ENCODE measurements around the gene SAMD14. TPM values are rescaled to one million over a fixed set of nuclear protein-coding genes. Genes with fewer than 3 reads are reported as not detected.
A peak's percentile ranks its signal among the peaks of the same experiment; 100 is the strongest.

Gene SAMD14
- total RNA-seq, 1 donor from 2014 or later, result 1.0 TPM

DNA sequence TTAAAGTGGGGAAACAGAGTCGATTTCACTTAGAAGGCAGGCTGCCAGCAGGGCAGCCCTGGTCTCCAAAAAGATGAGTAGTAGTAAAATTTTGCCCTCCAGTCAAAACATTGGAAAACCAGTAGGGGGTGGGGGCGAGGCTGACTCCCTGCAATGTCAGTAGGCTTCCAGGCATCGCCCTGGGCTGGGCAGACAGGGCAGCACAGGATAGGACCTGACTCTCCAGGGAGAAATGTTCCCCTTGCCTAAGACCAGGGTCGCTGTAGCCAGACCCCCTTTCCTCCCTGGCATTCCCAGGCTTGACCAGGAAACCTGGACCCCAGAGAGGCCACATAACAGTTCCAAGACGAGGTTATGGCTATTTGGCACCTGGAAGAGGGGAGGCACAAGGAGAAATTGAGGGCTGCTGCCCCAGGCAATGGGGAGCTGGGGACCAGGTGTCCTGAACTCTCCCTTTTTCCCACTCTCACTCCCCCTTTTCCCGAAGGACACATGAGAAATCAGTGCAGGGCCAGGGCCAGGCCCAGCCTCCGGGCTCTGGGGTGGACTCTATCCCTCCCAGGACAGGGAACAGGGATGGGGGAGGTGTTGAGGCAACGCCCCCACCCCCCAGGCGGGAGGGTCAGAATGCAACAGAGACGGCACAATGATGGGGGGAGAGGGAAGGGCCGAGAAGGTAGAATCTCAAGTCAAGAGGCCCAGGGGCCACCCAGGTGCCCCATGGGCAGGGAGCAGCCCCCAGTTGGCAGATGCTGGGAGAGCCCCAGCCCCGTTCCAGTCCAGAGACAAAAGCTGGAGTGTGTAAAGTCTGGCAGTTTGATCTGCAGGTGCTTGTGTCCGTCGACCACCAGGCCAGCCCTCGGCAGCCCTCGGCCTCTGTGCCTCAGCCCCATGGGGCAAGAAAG, 4.5 kb upstream of the SAMD14 start:
- Histone ChIP-seq H3K9me3 (ENCODE audit: control insufficient read depth in 3 of 3, low read length in 3 of 3) (no peaks in the 10 kb centered on the region), H3K9ac (ENCODE audit: low read depth in 1 of 3, low read length in 3 of 3) (peak overlapping the region; percentile 33 to 73 (median 57)), H3K4me3 (ENCODE audit: low read length in 3 of 3) (no peak overlapping the region), H3K27me3 (ENCODE audit: control insufficient read depth in 3 of 3, insufficient read depth in 3 of 3, low read length in 3 of 3) (no peaks in the 10 kb centered on the region), H3K27ac (ENCODE audit: low read depth, low read length) (peak overlapping the region; percentile 86), H3K4me1 (ENCODE audit: control insufficient read depth in 3 of 3, insufficient read depth in 3 of 3, low read length in 3 of 3) (peaks cover 38 to 54% (median 50%) of the 10 kb centered on the region in 3 donors), H3K36me3 (ENCODE audit: control insufficient read depth in 3 of 3, insufficient read depth in 3 of 3, low read length in 3 of 3) (peaks cover 38 to 42% (median 39%) of the 10 kb centered on the region in 3 donors)

DNA sequence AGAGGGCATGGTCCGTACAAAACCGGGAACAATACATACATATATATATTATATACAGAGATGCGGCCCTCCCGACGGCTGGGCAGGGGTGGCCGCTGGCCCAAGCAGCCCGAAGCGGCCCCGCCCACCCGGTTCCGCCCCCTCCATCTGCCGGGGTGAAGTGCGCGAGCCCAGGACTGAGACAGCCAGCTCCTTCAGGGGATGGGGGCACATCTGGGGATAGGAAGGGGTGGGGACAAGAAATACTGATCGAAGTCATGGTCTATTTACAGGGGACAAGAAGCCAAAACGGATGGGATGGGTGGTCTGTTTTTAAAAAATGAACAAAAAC, 3.8 kb upstream of the SAMD14 start:
- Histone ChIP-seq H3K9me3 (ENCODE audit: control insufficient read depth in 3 of 3, low read length in 3 of 3) (no peaks in the 10 kb centered on the region), H3K4me1 (ENCODE audit: control insufficient read depth in 3 of 3, insufficient read depth in 3 of 3, low read length in 3 of 3) (peaks cover 40 to 53% (median 50%) of the 10 kb centered on the region in 3 donors), H3K36me3 (ENCODE audit: control insufficient read depth in 3 of 3, insufficient read depth in 3 of 3, low read length in 3 of 3) (peaks cover 31 to 35% (median 32%) of the 10 kb centered on the region in 3 donors), H3K27ac (ENCODE audit: low read depth, low read length) (peak overlapping the region; percentile 86), H3K27me3 (ENCODE audit: control insufficient read depth in 3 of 3, insufficient read depth in 3 of 3, low read length in 3 of 3) (no peaks in the 10 kb centered on the region), H3K4me3 (ENCODE audit: low read length in 3 of 3) (no peak overlapping the region), H3K9ac (ENCODE audit: low read depth in 1 of 3, low read length in 3 of 3) (peak overlapping the region in 2 of 3 donors; percentile 57 to 81)

DNA sequence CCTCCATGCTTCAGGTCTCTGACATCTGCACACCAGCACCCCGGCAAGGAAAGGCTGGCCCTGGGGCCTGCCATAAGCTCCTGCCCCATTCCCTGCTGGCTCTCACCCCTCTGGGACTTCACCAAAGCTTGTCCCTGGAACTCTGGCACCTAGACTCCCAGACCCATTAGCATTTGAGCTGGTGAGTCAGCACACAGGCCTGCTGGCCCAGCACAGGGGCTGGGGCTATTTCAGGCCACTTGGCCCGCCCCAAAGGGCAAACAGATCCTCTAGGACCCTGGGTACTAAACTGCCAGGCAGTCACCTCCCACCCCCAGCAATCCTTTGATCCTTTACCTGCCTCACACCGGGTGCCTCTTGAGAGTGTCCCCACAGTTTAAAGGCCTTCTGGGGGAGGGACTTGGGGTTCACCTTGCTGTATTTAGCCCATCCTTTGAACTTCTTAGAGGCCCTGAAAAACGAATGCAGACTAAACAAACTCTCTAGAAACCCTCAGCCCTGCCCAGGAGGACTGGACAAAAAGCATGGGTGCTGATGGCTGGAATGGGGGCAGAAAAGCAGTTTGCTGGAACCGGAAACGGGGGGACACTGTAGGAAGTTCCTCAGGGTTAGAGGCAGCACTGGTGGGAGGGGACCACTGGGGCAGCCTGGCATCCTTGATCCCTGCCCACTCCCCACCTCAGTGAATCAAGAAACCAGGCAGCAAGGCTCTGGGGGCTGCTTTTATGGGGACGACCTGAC, 3.2 kb upstream of the SAMD14 start:
- Histone ChIP-seq H3K4me1 (ENCODE audit: control insufficient read depth in 3 of 3, insufficient read depth in 3 of 3, low read length in 3 of 3) (peaks cover 44 to 56% (median 53%) of the 10 kb centered on the region in 3 donors), H3K9ac (ENCODE audit: low read depth in 1 of 3, low read length in 3 of 3) (peak overlapping the region; percentile 45 to 81 (median 57)), H3K27me3 (ENCODE audit: control insufficient read depth in 3 of 3, insufficient read depth in 3 of 3, low read length in 3 of 3) (no peaks in the 10 kb centered on the region), H3K4me3 (ENCODE audit: low read length in 3 of 3) (peak overlapping the region in 2 of 3 donors; percentile 35 to 48), H3K27ac (ENCODE audit: low read depth, low read length) (peak overlapping the region; percentile 86), H3K9me3 (ENCODE audit: control insufficient read depth in 3 of 3, low read length in 3 of 3) (no peaks in the 10 kb centered on the region), H3K36me3 (ENCODE audit: control insufficient read depth in 3 of 3, insufficient read depth in 3 of 3, low read length in 3 of 3) (peaks cover 26 to 29% (median 26%) of the 10 kb centered on the region in 3 donors)

DNA sequence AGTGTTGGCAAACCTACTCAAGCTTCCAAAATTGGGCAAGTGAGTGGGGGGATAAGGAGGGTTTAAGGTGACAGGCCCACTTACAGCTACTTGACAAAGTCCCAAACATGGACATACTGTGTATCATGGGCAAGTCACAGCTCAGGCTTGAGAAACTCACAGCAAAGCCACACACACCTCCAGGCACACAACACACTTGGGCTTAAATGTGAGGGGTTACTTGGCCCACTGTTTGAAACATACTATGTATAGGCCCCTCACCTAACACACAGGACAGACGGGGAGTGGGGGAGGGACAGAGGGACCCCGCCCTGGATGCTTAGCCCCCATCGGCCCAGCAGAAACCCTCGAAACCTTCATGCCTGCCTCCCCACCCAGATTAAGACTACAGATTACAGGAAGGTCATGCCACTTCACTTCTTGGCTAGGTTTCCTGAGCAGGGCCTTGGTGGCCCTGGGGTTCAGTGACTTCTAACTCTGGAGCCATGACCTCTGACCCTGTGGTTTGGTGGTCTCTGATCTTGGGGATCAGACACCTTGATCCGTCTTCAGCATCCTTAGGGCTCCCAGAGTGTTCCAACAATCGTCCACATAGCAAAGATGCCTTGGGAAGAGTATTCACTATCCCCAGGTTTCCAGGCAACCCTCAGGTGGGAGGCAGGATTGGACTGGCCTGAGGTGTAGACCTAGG, 2.3 kb upstream of the SAMD14 start:
- Histone ChIP-seq H3K9me3 (ENCODE audit: control insufficient read depth in 3 of 3, low read length in 3 of 3) (no peaks in the 10 kb centered on the region), H3K4me1 (ENCODE audit: control insufficient read depth in 3 of 3, insufficient read depth in 3 of 3, low read length in 3 of 3) (peaks cover 44 to 56% (median 53%) of the 10 kb centered on the region in 3 donors), H3K36me3 (ENCODE audit: control insufficient read depth in 3 of 3, insufficient read depth in 3 of 3, low read length in 3 of 3) (peaks cover 16 to 20% (median 18%) of the 10 kb centered on the region in 3 donors), H3K4me3 (ENCODE audit: low read length in 3 of 3) (no peak overlapping the region), H3K27ac (ENCODE audit: low read depth, low read length) (peak overlapping the region; percentile 86), H3K27me3 (ENCODE audit: control insufficient read depth in 3 of 3, insufficient read depth in 3 of 3, low read length in 3 of 3) (no peaks in the 10 kb centered on the region), H3K9ac (ENCODE audit: low read depth in 1 of 3, low read length in 3 of 3) (peak overlapping the region in 2 of 3 donors; percentile 45 to 81)

DNA sequence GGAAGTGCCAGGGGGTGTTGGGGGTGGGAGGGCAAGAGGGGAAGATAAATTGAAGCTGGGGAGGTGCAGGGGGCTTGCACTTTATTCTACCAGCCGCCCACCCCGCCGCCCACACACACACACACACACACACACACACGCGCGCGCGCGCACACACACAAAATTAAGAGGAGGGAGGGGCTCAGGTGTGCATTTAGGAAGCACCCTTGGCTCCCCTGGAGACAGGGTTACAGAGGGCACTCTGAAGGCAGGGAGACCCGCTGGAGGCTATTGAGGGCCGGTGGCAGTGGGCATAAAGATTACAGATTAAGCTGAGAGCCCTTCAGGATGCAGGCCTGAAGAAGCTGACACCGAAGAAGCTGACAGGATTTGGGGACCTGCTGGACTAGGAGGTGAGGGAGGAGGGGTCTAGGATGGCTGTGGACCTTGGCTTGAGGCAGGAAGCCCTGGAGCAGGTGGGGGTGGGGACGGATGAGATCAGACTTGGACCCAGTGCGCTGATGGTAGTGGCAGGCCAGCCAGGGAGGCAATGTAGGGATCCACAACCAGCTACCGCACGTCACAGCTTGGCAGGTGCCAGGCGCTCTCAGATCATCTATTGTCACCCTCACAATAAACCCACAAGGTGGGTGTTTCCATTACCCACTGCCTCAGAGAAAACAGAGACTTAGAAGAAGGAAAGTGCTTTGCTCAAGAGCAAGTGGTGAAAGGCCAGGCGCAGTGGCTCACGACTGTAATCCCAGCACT, 772 bp upstream of the SAMD14 start:
- H3K4me3 ChIP-seq (ENCODE audit: low read length in 3 of 3), result peak overlapping the region in 1 of 3 donors; percentile 41
- peaks cover 3 to 8% (median 4%) of the 10 kb centered on the region in 3 donors for H3K36me3 ChIP-seq (ENCODE audit: control insufficient read depth in 3 of 3, insufficient read depth in 3 of 3, low read length in 3 of 3)
- no peaks in the 10 kb centered on the region for H3K9me3 ChIP-seq (ENCODE audit: control insufficient read depth in 3 of 3, low read length in 3 of 3)
- peak overlapping the region in 2 of 3 donors; percentile 32 to 66 for H3K9ac ChIP-seq (ENCODE audit: low read depth in 1 of 3, low read length in 3 of 3)
- H3K27me3 ChIP-seq (ENCODE audit: control insufficient read depth in 3 of 3, insufficient read depth in 3 of 3, low read length in 3 of 3), result no peaks in the 10 kb centered on the region
- H3K4me1 ChIP-seq (ENCODE audit: control insufficient read depth in 3 of 3, insufficient read depth in 3 of 3, low read length in 3 of 3), result peaks cover 44 to 56% (median 53%) of the 10 kb centered on the region in 3 donors
- no peak overlapping the region for H3K27ac ChIP-seq (ENCODE audit: low read depth, low read length)

DNA sequence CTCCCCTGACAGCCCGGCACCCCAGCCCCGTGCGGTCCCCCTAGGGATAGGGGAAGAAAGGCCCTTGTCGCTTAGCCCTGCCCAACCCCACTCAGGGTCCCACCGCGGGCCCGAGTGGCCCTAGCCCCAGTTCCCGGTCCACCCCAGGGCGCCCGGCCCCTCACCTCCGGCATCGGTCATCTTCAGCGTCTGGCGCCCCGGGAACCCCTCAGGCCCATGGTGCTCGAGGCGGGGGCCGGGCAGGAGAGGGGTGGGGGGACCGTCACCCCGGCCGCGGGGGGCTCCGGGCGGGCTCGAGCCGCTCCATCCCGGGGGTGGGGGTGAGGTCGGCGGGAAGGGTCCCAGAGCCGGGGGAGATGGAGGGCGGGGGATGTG, 620 bp downstream of the SAMD14 start:
- H3K9ac ChIP-seq (ENCODE audit: low read depth in 1 of 3, low read length in 3 of 3), result no peak overlapping the region
- peak overlapping the region in 1 of 3 donors; percentile 41 for H3K4me3 ChIP-seq (ENCODE audit: low read length in 3 of 3)
- no peaks in the 10 kb centered on the region for H3K9me3 ChIP-seq (ENCODE audit: control insufficient read depth in 3 of 3, low read length in 3 of 3)
- peaks cover 36 to 45% (median 45%) of the 10 kb centered on the region in 3 donors for H3K4me1 ChIP-seq (ENCODE audit: control insufficient read depth in 3 of 3, insufficient read depth in 3 of 3, low read length in 3 of 3)
- H3K27me3 ChIP-seq (ENCODE audit: control insufficient read depth in 3 of 3, insufficient read depth in 3 of 3, low read length in 3 of 3), result no peaks in the 10 kb centered on the region
- H3K27ac ChIP-seq (ENCODE audit: low read depth, low read length), result no peak overlapping the region
- H3K36me3 ChIP-seq (ENCODE audit: control insufficient read depth in 3 of 3, insufficient read depth in 3 of 3, low read length in 3 of 3), result no peaks in the 10 kb centered on the region

DNA sequence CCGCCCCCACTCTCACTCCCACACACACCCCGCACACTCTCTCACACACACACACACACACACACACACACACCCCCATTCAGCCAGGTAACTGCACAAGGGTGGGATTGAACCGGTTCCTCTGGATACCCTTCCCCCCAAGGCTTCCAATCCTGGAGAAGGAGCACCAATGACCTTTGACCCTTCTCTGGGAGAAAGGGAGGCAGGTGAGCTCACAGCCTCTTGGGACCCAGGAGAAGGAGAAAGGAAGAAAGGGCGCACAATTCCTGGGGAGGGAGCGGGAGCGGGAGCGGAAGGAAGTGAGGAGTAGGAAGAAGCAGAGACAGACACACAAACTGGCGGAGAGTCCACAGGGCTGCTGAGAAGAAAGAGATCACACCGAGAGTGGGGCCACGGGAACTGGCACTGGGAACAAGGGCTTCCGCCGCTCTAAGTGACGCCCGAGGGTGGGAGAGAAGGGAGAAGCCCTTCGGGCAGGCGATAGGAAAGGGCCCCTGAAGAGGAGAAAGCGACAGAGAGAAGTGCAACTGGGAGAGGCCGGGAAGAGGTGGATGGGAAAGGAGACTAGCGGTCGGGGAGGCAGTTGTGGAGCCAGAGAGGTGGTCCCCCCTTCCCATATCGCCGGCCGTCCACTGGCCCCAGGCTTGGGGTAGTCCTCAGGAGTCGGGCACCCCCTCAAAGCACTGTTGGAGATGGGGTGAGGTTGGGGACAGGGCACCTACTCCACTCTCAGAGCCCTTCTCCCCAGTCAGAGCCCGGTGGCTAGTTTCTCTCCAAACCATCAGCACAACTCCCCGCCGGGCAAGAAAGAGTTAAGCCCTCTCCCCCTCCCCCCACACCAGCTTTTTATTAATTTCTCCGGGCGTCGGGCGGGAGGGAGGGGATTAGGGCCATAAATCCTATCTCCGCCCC, 1.3 kb downstream of the SAMD14 start:
- H3K27me3 ChIP-seq (ENCODE audit: control insufficient read depth in 3 of 3, insufficient read depth in 3 of 3, low read length in 3 of 3), result no peaks in the 10 kb centered on the region
- H3K36me3 ChIP-seq (ENCODE audit: control insufficient read depth in 3 of 3, insufficient read depth in 3 of 3, low read length in 3 of 3), result no peaks in the 10 kb centered on the region
- no peak overlapping the region for H3K27ac ChIP-seq (ENCODE audit: low read depth, low read length)
- H3K4me1 ChIP-seq (ENCODE audit: control insufficient read depth in 3 of 3, insufficient read depth in 3 of 3, low read length in 3 of 3), result peaks cover 35 to 45% (median 40%) of the 10 kb centered on the region in 3 donors
- H3K4me3 ChIP-seq (ENCODE audit: low read length in 3 of 3), result peak overlapping the region; percentile 17 to 54 (median 41)
- H3K9ac ChIP-seq (ENCODE audit: low read depth in 1 of 3, low read length in 3 of 3), result peak overlapping the region in 2 of 3 donors; percentile 53 to 57
- H3K9me3 ChIP-seq (ENCODE audit: control insufficient read depth in 3 of 3, low read length in 3 of 3), result no peaks in the 10 kb centered on the region

DNA sequence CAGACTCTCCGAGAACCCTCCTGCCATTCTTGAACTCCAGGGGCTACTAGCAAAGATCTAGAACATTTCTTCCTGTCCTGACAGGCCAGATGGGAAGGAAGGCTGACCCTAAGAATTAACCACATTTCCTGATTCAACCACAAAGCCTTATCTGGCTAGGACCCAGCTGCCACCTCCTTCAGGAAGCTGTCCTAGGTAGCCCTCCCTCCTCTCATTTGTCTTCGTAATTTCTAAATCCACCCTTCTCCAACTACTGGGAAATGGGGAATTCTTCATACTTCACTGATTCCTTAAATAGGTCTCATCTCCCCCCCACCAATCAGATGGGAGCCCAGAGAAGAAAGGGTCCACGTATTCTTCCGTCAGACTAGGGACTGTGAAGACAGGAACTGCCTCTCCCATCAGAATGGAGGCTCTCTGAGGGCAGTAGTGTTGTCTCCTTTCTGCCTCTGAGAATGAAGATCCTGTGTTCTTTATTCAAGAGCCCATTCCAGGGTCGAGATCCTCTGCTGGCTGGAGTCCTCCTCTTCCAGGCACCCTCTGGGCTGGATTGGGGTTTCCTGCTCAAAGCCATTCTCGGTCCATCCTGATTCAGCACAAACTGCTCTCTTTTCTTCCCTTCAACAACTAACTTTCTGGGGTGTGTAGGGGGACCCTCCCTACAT, 2.1 kb downstream of the SAMD14 start:
- Histone ChIP-seq H3K4me1 (ENCODE audit: control insufficient read depth in 3 of 3, insufficient read depth in 3 of 3, low read length in 3 of 3) (peaks cover 30 to 39% (median 31%) of the 10 kb centered on the region in 3 donors), H3K9me3 (ENCODE audit: control insufficient read depth in 3 of 3, low read length in 3 of 3) (no peaks in the 10 kb centered on the region), H3K36me3 (ENCODE audit: control insufficient read depth in 3 of 3, insufficient read depth in 3 of 3, low read length in 3 of 3) (no peaks in the 10 kb centered on the region), H3K4me3 (ENCODE audit: low read length in 3 of 3) (no peak overlapping the region), H3K27ac (ENCODE audit: low read depth, low read length) (no peak overlapping the region), H3K9ac (ENCODE audit: low read depth in 1 of 3, low read length in 3 of 3) (no peak overlapping the region), H3K27me3 (ENCODE audit: control insufficient read depth in 3 of 3, insufficient read depth in 3 of 3, low read length in 3 of 3) (no peaks in the 10 kb centered on the region)
